IPS-11a (cell line): Measurements from ENCODE around the gene ZNF420.

Experiments used
- H3K4me3 ChIP-seq: one replicate; pipeline ENCODE4 v1.5.1; 2013; ENCODE audit warnings: low read depth, low read length, control low read depth

ZNF420 gene

GRCh38 chr19:37136111-37136510 is 57.9 kb downstream of the ZNF420 start:
- H3K4me3 ChIP-seq: no peak overlapping the region

DNA sequence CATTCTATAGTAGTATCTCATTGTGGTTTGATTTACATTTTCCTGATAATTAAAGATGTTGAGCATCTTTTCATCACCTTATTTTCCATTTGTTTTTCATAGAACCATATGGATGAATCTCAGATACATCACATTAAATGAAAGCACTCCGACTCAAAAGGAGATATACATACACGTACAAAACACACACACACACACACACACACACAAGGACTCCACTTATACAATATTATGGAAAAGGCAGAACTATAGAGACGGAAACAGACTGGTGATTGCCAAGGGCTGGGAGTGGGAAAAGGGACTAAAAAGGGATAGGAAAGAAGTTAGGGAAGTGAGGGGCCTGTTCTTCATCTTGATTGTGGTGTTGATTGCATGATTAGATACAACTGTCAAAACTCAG is 70.0 kb downstream of the ZNF420 start:
- H3K4me3 ChIP-seq: no peak overlapping the region

DNA sequence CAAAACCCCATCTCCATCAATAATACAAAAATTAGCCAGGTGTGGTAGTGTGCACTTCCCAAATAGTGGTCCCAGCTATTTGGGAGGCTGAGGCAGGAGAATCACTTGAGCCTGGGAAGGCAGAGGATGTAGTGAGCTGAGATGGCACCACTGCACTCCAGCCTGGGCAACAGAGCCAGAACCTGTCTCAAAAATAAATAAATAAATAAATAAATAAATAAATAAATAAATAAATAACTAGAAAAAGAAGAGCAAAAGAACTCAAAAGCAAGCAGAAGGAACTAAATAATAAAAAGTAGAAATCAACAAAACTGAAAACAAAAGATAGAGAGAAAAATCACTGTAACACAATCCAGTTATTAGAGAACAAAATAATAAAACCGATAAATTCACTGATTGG is 81.9 kb downstream of the ZNF420 start:
- H3K4me3 ChIP-seq: no peak overlapping the region

DNA sequence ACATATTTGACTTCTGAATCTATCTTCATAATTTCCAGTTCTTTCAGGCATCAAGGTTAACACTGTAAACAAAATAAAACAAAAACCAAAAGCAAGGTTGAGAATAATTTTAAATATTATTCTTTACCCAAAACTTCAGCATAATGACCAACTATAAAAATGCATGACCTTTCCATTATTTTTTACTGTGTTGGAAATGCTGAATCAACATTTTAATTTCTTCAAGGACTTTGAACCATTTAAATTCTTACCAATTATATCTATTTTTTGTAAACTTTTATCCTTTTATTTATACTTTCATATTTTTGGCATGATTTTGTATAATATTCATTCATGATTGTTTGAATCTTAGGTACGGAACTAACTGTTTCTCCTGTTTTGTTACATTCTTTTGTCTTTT is 87.4 kb downstream of the ZNF420 start:
- H3K4me3 ChIP-seq: no peak overlapping the region

- H3K4me3 ChIP-seq: peak within 1 kb of the TSS; percentile 86
Measured at GRCh38 chr19:37172368-37173366, 94.4 kb downstream of the ZNF420 start, which contains the start of gene ZNF585A. Gene ZNF585A (minus strand): TSS chr19:37172695. CDS start chr19:37169910, 2,785 bp downstream.
